Left renal pelvis (tissue), 4 donors: ENCODE data around the gene RPP21. TPM values are rescaled to one million over a fixed set of nuclear protein-coding genes. Genes with fewer than 3 reads are reported as not detected.
A peak's percentile ranks its signal among the peaks of the same experiment; 100 is the strongest.

Source experiments
- DNase-seq, 4 donors: peaks; one replicate each; pipeline ENCODE4 v3.0.0-alpha.2; 2013; ENCODE audit warnings: low read depth in 4 of 4, low spot score in 3 of 4
- polyA plus RNA-seq, 4 donors: library from polyadenylated mRNA; unstranded; fragments of 120-200 nt; gene quantifications; one replicate each; pipeline ENCODE4 v1.2.1, GENCODE V29; 2013; ENCODE audit not compliant: insufficient read length in 4 of 4

RPP21 gene
- polyA plus RNA-seq, 4 donors, result 22.5 to 40.2 (median 28.7) TPM

GRCh38 chr6:30328397-30328796 lies 16.6 kb upstream of the RPP21 start:
- no peak for DNase-seq

DNA sequence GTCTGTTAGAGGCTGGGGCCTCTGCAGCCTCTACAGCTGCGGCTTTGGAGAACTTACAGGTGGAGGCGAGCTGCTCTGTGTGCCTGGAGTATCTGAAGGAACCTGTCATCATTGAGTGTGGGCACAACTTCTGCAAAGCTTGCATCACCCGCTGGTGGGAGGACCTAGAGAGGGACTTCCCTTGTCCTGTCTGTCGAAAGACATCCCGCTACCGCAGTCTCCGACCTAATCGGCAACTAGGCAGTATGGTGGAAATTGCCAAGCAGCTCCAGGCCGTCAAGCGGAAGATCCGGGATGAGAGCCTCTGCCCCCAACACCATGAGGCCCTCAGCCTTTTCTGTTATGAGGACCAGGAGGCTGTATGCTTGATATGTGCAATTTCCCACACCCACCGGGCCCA lies 15.6 kb upstream of the RPP21 start:
- no peak for DNase-seq

DNA sequence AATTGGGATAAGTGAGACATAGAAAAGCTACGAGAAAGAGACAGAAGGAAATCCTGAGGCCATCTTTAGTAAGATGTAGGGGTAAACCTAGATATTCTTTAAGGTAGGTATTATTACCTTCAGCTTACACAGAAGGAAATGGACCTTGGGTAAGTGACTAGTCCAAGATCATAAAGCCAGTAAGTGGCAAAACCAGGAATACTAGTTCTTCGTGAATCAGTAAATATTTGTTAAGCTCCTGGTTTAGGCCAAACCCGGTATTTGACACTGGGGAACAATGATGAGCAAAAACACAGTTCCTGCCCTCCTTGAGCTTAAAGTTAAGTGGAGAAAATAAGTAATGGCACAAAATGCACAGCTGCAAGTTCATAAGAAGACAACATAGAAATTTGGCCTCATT lies 13.0 kb upstream of the RPP21 start:
- DNase-seq, result no peak

GRCh38 chr6:30334075-30334783 lies 10.7 kb upstream of the RPP21 start:
- no peak for DNase-seq

DNA sequence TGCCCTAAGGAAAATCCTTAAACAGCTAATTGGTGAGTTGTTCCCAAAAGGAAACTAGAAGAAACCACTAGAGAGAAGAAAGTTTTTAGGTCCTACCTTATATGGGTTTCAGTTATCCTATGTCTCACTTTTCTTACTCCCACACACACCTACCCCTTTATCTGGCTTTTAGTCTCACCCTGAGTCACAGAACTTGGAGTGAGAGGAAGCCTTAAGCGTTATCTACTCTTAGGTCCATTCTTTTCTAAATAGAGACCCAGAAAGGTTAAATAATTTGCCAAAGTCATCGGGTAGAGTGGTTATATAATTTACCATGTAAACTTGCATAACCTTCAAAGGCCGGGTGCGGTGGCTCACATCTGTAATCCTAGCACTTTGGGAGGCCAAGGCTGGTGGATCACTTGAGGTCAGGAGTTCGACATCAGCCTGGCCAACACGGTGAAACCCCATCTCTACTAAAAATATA lies 4.3 kb upstream of the RPP21 start:
- DNase-seq, result no peak

GRCh38 chr6:30341218-30341617 lies 3.7 kb upstream of the RPP21 start:
- no peak for DNase-seq

DNA sequence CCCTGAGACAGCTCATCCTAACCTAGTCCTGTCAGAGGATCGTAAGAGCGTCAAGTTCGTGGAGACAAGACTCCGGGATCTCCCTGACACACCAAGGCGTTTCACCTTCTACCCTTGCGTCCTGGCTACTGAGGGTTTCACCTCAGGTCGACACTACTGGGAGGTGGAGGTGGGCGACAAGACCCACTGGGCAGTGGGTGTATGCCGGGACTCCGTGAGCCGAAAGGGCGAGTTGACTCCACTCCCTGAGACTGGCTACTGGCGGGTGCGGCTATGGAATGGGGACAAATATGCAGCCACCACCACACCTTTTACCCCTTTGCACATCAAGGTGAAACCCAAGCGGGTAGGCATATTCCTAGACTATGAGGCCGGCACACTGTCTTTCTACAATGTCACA lies 3.2 kb upstream of the RPP21 start:
- DNase-seq, result no peak

- DNase-seq, result no peak
Measured at GRCh38 chr6:30344191-30344867, 627 bp upstream of the RPP21 start.

GRCh38 chr6:30345852-30346251 lies 896 bp downstream of the RPP21 start:
- DNase-seq, result no peak

GRCh38 chr6:30348957-30349356 lies 4.0 kb downstream of the RPP21 start:
- no peak for DNase-seq

DNA sequence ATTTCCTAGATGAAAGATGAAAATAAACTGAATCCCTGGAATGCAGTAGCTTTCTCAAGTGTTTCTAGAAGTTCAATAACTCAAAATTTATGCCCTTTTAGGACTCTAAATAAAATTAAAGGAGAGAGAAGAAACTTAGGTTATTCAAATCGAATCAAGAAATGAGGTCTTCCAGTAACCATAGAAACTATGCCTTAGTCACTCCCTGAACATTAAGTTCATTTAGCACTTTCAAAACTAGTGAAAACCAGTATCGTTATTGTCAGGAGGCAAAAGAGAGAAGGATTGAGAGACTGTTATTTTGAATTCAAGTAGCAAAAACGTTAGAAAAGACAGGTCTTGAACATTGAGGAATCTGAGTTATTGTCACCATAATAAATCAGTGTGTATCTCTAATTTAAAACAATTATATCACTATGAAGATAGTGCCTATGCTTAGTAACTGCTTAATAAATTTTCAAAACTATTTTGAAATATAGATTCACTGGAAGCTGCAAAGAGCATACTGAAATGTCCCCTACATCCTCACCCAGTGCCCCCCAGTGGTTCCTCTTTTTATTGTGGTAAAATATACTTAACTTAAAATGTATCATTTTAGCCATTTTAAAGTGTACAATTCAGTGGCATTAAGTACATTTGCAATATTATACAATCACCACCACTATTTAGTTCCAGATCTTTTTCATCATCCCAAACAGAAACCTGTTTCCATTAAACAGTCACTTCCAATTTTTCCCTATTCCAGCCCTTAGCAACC lies 4.6 kb downstream of the RPP21 start:
- DNase-seq, result no peak

DNA sequence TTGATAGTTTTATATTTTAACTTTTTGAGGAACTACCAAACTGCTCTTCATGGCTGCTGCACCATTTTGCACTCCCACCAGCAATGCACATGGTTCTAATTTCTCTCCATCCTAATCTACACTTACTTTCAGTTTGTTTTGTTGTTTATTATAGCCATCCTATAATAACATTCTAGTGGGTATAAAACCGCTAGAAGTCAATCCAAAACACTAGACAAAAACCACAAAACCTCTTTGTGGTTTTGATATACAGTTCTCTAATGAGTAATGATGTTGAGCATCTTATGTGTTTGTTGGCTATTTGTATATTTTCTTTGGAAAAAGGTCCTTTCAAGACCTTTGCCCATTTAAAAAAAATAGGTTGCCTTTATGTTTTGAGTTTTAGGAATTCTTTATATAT lies 5.6 kb downstream of the RPP21 start:
- no peak for DNase-seq

DNA sequence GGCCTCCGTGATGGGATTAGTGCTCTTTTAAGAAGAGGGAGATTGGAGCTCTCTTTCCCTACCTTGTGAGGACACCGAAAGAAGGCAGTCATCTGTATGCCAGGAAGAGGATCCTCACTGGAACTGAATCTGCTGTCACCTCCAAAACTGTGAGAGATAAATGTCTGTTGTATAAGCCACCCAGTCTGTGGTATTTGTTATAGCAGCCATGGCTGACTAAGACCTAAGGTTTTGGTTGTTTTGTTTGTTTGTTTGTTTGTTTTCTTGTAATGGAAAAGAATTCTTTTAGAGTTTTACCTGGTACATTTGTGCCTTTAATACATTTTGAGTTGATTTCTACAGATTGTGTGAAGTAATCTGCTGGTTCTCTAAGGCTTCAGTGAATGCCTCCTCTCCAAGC lies 7.6 kb downstream of the RPP21 start:
- no peak for DNase-seq

DNA sequence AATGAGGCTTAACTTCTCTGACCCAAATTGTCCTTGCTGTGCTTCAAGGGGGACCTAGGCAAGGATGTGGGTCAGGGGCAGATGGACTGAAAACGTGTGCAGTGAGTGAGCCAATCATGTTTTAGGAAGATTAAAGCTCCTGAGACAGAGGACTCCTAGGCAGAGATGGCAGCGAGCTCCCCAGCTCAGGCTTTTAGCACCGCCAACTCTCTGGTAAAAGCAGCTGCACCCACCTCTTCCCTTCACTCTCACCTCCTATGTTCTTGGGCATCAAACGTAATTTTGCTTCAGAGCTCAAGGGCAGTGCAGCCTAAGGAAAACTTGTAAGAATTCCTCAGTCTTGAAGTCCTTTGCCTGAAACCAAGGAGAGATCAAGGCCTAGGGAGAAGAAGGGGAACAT lies 10.3 kb downstream of the RPP21 start:
- DNase-seq, result no peak

DNA sequence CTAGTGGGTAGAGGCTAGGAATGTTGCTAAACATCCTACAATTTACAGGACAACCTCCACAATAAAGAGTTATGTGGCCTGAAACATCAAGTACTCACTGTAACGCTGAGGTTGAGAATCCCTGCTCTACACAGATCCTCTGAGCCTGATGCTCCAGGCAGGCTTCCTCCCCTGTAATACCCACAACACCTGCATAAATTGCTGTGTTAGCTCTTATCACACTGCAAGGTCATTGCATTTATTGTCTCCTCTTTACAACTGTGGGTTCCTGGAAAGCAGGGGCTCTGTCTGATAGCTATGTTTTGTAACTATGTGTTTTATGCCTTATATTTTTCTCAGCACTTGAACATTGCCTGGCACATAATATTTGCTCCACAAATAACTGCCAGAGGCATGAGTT lies 11.6 kb downstream of the RPP21 start:
- no peak for DNase-seq

- peak in 3 of 4 donors; percentile 22 to 51 (median 40) for DNase-seq
Measured at GRCh38 chr6:30357678-30358540, 13.0 kb downstream of the RPP21 start.

- DNase-seq, result no peak
Measured at GRCh38 chr6:30359276-30359675, 14.3 kb downstream of the RPP21 start.

DNA sequence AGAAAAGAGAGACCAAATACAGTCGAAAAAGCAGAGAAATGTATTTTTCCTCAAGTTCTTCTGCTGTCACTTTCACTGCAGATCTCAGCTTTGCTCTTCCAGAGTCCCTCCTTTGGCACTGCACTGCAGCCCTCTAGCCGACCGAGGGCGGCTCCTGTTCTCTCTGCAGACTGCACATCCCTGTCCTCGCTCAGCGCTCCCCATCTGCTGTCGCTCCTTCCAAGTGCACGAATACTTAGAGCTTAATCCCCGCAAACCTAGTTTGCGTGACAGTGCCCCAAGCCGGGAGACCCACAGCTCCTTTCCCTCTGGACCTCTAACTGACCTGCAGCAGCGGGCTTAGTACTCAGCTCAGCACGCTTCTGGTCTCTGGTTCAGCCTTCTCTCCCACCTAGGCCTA lies 15.2 kb downstream of the RPP21 start:
- no peak for DNase-seq

DNA sequence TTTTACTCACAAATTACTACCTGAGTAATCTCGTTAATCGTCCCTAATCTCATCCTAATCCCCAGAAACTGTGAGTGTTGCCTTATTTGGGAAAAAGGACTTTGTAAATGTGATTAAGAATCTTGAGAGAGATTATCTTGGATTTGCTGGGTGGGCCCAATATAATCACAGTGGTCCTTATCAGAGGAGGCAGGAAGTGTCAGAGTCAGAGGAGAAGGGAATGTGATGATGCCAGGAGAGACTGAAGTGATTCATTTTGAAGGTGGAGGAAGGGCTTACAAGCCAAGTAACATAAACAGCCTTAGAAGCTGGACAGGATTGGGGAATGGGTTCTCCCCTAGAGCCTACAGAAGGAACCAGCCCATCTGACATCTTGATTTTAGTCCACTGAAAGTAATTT lies 16.7 kb downstream of the RPP21 start:
- DNase-seq, result no peak

DNA sequence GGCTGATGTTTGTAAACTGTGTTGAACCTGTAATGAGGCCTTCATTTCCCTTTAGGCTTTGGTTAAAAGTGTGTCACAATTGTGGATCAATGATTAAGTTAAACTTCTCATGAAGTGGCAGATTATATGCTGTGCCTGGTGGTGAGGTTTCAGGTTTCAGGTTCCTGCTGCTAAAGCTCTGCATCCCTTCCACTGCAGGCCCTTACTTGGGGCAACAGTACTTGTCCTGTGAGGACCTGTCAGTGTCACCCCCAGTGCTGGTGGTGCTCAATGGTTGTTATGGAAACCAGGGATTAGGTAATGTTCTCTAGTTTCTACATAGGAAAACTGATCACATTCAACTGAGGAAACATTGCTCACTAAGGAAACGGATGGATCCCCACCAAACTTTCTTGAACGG lies 18.5 kb downstream of the RPP21 start:
- no peak for DNase-seq

- no peak for DNase-seq
Measured at GRCh38 chr6:30364591-30364990, 19.6 kb downstream of the RPP21 start.
